Rectal smooth muscle tissue (tissue), 1 donor: Measurements from ENCODE around the gene SWSAP1.
"Not testable (repeated sequence)": the region's sequence is repeated elsewhere in the genome, so short reads cannot be mapped to it uniquely, and the experiment has no call there.

ENCODE experiments used
- H3K27ac ChIP-seq: one replicate; pipeline ENCODE4 v1.7.0; 2013; ENCODE audit warnings: low read depth, low read length, inconsistent platforms
- H3K27me3 ChIP-seq: one replicate; pipeline ENCODE4 v1.7.0; 2013; ENCODE audit warnings: low read length; ENCODE audit not compliant: control insufficient read depth, insufficient read depth
- H3K36me3 ChIP-seq: one replicate; pipeline ENCODE4 v1.7.0; 2013; ENCODE audit warnings: low read length; ENCODE audit not compliant: control insufficient read depth, insufficient read depth
- H3K4me1 ChIP-seq: one replicate; pipeline ENCODE4 v1.7.0; 2013; ENCODE audit warnings: low read length; ENCODE audit not compliant: control insufficient read depth, insufficient read depth
- H3K4me3 ChIP-seq: one replicate; pipeline ENCODE4 v1.7.0; 2013; ENCODE audit warnings: low read length
- H3K9ac ChIP-seq: one replicate; pipeline ENCODE4 v1.7.0; 2013; ENCODE audit warnings: low read length

Gene SWSAP1, protein sequence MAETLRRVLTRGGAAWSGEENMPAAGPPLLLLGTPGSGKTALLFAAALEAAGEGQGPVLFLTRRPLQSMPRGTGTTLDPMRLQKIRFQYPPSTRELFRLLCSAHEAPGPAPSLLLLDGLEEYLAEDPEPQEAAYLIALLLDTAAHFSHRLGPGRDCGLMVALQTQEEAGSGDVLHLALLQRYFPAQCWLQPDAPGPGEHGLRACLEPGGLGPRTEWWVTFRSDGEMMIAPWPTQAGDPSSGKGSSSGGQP

DNA sequence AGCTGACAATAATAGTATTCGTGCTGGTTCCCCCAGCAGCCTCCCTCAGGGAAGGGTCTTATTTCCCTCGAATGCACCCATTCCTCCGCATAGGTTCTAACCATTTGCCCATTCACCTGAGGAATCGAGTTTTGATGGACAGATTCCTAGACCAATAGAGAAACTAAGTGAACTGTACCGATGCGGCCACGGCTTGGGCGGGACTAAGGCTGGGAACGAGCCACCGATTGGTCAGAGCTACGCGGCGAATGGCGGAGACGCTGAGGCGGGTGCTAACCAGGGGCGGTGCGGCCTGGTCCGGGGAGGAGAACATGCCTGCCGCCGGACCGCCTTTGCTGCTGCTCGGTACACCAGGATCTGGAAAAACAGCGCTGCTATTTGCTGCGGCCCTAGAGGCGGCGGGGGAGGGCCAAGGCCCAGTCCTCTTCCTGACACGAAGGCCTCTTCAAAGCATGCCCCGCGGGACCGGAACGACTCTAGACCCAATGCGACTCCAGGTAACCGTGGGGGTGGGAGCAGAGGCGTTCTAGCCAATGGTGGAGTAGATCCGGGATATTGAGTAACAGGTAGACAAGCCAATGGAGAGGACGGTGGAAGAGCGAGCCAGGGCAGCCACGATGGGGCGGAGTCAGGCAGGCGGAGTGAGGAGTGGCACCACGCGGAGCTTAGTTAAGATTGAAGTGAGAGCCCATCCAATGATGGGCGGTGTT lies at the start of gene SWSAP1:
Gene SWSAP1, plus strand, starts transcription at position 234 of the 710 bp plus-strand sequence. Its CDS starts 15 bp downstream, at position 249.
- Histone ChIP-seq H3K36me3 (no peaks in the 10 kb centered on the region), H3K27ac (peak within 1 kb of the TSS; percentile 96), H3K4me3 (peak within 1 kb of the TSS; percentile 83), H3K4me1 (peaks cover 28% of the 10 kb centered on the region), H3K9ac (peak within 1 kb of the TSS; percentile 75), H3K27me3 (no peaks in the 10 kb centered on the region)

DNA sequence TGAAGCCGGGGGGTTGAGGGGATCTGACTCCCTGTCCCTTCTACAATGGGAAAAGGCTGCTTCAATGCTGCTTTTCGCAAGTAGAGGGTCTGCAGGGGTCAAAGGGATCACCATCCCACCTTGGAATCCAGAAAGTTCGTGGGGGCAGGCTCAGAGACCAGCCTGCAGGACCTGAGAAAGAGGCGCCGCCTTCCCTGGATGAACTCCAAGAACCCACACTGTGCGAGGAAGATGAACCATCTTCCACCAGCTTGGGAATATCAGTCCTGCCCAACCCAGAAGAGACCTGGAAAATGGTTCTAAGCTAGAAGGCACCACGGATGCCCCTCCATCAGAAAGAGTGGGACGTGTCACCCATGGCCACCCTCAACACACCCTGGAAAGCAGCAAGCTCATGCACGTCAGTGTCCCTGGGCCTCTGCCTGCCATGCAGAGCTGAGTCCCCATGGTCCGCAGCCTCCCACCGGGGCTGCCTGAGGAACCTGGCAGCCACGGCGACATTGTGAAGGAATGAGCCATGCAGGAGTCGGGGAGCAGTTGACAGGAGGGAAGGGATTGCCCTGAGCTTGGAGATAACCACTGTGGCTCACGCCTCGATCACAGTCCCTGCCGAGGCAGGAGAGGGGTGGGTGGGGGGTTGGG lies 49.6 kb upstream of the SWSAP1 start:
- no peak overlapping the region for H3K4me3 ChIP-seq
- no peaks in the 10 kb centered on the region for H3K27me3 ChIP-seq
- no peak overlapping the region for H3K9ac ChIP-seq
- H3K27ac ChIP-seq = no peak overlapping the region
- no peaks in the 10 kb centered on the region for H3K36me3 ChIP-seq
- H3K4me1 ChIP-seq = peaks cover 3% of the 10 kb centered on the region

DNA sequence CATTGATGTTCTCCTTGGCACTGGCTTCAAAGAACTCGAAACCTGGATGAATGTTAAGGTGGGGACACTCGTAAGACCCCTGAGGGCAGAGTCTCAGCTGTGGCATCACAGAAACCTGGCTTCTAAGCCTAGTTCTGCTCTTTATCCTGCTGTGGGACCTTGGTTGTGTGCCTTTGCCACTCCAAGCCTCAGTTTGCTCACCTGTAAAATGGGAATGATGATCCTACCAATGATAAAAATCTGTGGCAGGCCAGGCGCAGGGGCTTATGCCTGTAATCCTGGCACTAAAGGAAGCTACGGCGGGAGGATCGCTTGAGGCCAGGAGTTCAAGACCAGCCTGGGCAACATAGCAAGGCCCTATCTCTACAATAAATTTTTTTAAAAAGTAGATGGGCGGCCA lies 48.9 kb upstream of the SWSAP1 start:
- H3K27ac ChIP-seq = no peak overlapping the region
- no peaks in the 10 kb centered on the region for H3K27me3 ChIP-seq
- H3K36me3 ChIP-seq = no peaks in the 10 kb centered on the region
- no peak overlapping the region for H3K4me3 ChIP-seq
- peaks cover 3% of the 10 kb centered on the region for H3K4me1 ChIP-seq
- H3K9ac ChIP-seq = no peak overlapping the region

DNA sequence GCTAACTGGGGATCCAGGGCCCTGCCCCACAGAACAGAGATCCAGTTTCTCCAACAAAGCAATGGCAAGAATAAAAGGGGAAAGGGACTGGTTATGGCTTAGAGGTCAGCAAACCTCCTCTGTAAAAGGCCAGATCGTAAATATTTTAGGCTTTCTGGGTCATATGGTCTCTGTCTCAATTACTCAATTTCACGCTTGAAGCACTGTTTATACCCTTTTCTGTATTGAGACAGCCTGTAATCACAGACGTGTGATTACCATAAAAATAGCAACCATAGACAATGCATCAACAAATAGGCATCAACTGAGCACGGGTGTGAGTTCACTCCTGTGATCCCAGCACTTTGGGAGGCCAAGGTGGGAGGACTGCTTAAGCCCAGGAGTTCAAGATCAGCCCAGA lies 44.3 kb upstream of the SWSAP1 start:
- peaks cover 8% of the 10 kb centered on the region for H3K36me3 ChIP-seq
- H3K4me1 ChIP-seq = no peaks in the 10 kb centered on the region
- H3K27ac ChIP-seq = no peak overlapping the region

DNA sequence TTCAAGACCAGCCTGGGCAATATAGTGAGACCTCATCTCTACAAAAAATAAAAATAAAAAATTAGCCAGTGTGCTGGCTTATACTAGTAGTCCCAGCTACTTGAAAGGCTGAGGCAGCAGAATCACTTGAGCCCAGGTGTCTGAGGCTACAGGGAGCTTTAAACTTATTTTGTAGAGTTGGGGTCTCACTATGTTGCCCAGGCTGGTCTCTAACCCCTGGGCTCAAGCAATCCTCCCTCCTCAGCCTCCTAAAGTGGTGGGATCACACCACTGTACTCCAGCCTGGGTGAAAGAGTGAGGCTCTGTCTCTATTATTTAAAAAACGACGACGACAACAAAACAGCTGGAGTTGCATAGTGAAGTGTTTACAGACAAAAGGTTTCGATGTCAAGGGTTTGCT lies 43.0 kb upstream of the SWSAP1 start:
- H3K4me3 ChIP-seq = no peak overlapping the region
- no peaks in the 10 kb centered on the region for H3K4me1 ChIP-seq
- peaks cover 16% of the 10 kb centered on the region for H3K36me3 ChIP-seq
- H3K27me3 ChIP-seq = no peaks in the 10 kb centered on the region
- no peak overlapping the region for H3K9ac ChIP-seq
- H3K27ac ChIP-seq = no peak overlapping the region

More for the DNA sequence above, 44.3 kb upstream of the SWSAP1 start:
- no peak overlapping the region for H3K9ac ChIP-seq
- H3K4me3 ChIP-seq = no peak overlapping the region
- H3K27me3 ChIP-seq = no peaks in the 10 kb centered on the region

DNA sequence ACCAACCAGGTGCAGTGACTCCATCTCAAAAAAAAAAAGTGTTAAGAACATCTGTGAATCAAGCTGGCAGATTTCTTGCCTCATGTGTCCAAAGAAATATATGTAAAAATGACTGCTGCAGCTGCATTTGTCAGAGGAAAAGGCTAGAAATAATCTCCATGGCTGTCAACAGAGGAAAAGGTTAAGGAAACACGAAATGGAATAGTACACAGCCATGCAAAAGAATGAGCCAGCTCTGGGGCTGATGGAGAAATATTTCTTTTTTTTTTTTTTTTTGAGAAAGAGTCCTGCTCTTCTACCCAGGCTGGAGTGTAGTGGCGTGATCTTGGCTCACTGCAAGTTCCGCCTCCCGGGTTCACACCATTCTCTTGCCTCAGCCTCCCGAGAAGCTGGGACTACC lies 41.6 kb upstream of the SWSAP1 start:
- Histone ChIP-seq H3K27ac (no peak overlapping the region), H3K4me1 (no peaks in the 10 kb centered on the region), H3K36me3 (peaks cover 16% of the 10 kb centered on the region)

DNA sequence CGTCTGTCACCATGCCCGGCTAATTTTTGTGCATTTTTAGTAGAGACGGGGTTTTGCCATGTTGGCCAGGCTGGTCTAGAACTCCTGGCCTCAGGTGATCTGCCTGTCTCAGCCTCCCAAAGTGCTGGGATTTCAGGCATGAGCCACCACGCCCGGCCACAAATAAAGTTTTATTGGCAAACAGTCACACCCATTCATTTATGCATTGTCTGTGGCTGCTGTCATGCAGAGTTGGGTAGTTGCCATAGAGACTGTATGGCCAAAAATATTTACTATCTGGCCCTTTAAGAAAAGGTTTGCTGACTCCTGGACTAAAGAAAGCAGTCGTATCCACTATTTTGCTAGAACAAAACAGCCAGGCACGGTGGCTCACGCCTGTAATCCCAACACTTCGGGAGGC lies 40.6 kb upstream of the SWSAP1 start:
- H3K4me3 ChIP-seq, H3K4me1 ChIP-seq, H3K9ac ChIP-seq, H3K27me3 ChIP-seq, H3K27ac ChIP-seq: not testable (repeated sequence)
- H3K36me3 ChIP-seq = peaks cover 16% of the 10 kb centered on the region

More for the DNA sequence above, 41.6 kb upstream of the SWSAP1 start:
- Histone ChIP-seq H3K9ac (no peak overlapping the region), H3K4me3 (no peak overlapping the region), H3K27me3 (no peaks in the 10 kb centered on the region)

DNA sequence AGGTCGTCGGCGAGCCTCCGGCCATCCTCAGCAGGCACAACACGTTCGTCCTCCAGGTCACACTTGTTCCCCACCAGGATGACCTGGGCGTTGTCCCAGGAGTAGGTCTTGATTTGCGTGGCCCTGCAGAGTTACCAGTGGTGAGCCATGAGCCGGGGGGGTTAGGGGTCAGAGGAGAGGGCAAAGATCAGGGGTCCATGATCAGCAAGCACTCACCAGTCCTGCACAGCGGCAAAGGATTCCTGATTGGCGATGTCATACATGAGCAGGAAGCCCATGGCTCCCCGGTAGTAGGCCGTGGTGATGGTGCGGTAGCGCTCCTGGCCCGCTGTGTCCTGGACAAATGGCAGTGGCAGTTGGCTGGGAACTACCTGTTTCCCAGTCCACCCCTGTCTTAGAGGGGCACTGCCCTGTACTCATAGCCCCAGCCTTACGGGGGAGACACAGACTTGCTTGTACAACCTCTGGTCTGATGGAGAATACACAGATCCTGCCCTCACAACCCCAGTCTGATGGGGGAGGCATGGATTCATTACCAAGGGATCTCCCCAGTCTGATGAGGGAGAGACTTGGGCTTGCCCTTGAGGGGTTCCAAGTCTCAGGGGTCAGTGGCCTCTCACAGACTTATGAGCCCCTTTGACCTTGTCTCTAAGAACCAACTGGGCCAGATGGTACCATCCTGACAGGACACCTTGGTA lies 38.9 kb upstream of the SWSAP1 start:
- Histone ChIP-seq H3K27ac (no peak overlapping the region), H3K4me1 (peaks cover 6% of the 10 kb centered on the region), H3K36me3 (peaks cover 16% of the 10 kb centered on the region), H3K27me3 (no peaks in the 10 kb centered on the region), H3K9ac (no peak overlapping the region), H3K4me3 (no peak overlapping the region)

DNA sequence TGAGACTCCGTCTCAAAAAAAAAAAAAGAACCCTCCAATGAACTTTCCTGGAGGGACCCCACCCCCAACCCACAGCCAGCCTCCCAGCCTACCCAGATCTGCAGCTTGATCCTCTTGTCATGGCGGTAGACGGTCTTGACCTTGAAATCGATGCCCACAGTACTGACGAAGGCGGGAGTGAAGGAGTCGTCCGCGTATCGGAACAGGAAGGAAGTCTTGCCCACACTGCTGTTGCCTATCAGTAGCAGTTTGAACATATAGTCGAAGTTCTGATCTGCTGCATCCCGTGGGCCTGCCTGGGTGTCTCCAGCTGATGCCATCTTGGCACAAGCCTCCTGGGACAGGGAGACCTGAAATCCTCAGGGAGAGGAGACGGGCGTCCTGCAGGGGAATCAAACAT lies 37.4 kb upstream of the SWSAP1 start:
- H3K36me3 ChIP-seq = peaks cover 16% of the 10 kb centered on the region
- no peak overlapping the region for H3K4me3 ChIP-seq
- H3K9ac ChIP-seq = no peak overlapping the region
- peaks cover 6% of the 10 kb centered on the region for H3K4me1 ChIP-seq
- H3K27me3 ChIP-seq = no peaks in the 10 kb centered on the region
- no peak overlapping the region for H3K27ac ChIP-seq

DNA sequence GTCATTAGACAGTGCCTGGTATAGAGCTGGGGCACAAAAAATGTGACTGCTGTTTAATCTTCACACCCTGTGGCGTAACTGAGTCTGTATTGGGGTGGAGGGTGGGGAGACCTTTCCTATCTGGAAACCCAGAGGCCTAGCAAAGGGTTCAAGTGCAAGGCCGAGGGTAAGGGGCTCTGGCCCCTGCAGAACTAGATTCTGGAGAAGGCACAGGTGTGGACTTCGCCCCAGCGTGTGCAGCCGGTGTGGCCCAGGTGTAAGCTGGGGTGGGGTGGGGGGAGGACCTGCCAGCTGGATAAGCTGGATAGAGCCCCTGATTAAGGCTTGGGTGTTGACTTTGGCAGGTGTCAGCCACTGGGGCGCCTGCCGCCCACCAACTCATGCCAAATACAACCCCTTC lies 36.3 kb upstream of the SWSAP1 start:
- Histone ChIP-seq H3K27me3 (no peaks in the 10 kb centered on the region), H3K4me1 (peaks cover 6% of the 10 kb centered on the region), H3K4me3 (peak overlapping the region; percentile 73), H3K27ac (peak overlapping the region; percentile 40), H3K9ac (no peak overlapping the region), H3K36me3 (peaks cover 15% of the 10 kb centered on the region)

DNA sequence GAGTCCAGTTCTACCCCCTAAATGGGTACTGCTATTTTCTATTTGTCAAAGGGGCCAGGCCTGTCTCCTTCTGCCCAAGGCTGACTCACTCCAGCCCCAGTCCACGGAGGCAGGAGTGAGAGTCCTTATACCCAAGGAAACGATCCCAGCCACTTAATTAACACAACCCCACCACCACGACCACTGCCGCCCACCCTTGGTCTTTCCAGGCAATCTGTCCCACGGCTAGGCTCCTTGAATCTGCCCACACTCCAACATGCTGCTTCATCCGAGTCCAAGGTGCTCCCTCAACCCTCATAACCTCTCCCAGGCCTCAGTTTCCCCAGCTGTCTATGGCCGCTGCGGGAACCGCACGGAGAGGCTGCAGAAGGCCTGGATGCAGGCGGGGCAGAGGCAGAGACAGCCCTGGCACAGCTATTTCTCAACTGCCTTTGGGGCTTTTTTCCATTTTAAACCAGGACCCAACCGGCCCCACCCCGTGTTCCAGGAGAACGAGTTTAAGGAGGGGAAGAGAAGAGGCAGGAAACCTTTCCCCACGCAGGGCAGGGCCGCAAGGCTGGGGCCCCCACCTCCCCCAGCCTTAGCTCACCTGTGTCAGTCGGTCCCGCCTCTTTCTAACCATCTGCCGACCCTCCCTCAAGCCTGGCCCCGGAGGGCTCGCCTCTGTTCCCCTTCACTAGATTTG lies 35.8 kb upstream of the SWSAP1 start:
- H3K27ac ChIP-seq = peak overlapping the region; percentile 77
- H3K9ac ChIP-seq = peak overlapping the region; percentile 24
- H3K27me3 ChIP-seq = no peaks in the 10 kb centered on the region
- peaks cover 6% of the 10 kb centered on the region for H3K4me1 ChIP-seq
- H3K4me3 ChIP-seq = peak overlapping the region; percentile 73
- H3K36me3 ChIP-seq = peaks cover 15% of the 10 kb centered on the region
